HCT116 (cell line): ENCODE measurements around the gene RBBP8NL. TPM values are rescaled to one million over a fixed set of nuclear protein-coding genes. Genes with fewer than 3 reads are reported as not detected.

Experiments used
- ATAC-seq: fragments of 200-7000 bp; cut with Tn5 transposase; 2 replicates; pipeline ENCODE4 v1.9.1; 2020; ENCODE audit warnings: mild to moderate bottlenecking, moderate library complexity
- BruUV-seq: library from RNA; stranded (reverse); fragments of 400-500 nt; replicated peaks from 2 replicates; lab custom pipeline; 2021; lab: Mats Ljungman, UMichigan
- CTCF ChIA-PET: fragments of 300-600 bp; sonication (Branson Sonifier 250); formaldehyde crosslinking; loops from one replicate; lab custom pipeline; 2021; ENCODE audit warnings: antibody characterized with exemption; lab: Charles Lee
- POLR2A ChIA-PET: fragments of 300-600, 350-600 bp; sonication (Branson Sonifier 250); formaldehyde crosslinking; loops from one replicate; lab custom pipeline; 2021; ENCODE audit warnings: antibody characterized with exemption; lab: Charles Lee
- RAD21 ChIA-PET, 2 experiments: fragments of 300-600 bp; sonication (Branson Sonifier 250); formaldehyde crosslinking; loops; one replicate each; lab custom pipeline; 2023; ENCODE audit warnings: low total read pairs in 2 of 2; ENCODE audit not compliant: uncharacterized antibody in 2 of 2, unreplicated experiment in 2 of 2, low non-redundant PET in 1 of 2; lab: Charles Lee
- DNase-seq: peaks from one replicate; pipeline ENCODE4 v3.0.0-alpha.2; 2010; ENCODE audit warnings: low read depth, low spot score
- H2AFZ ChIP-seq: fragments of 200-600 bp; shearing (Covaris generic), sonication (generic); 2 replicates; pipeline ENCODE4 v1.6.1; 2017; ENCODE audit warnings: low read depth, mixed run types, mixed read lengths, antibody characterized with exemption, low read length; ENCODE audit not compliant: poor library complexity, severe bottlenecking
- H3K27ac ChIP-seq: 2 replicates; pipeline ENCODE4 v1.5.1; 2012; ENCODE audit warnings: low read depth, low read length
- H3K27me3 ChIP-seq: fragments of 200-600 bp; sonication (generic); 2 replicates; pipeline ENCODE4 v1.6.1; 2016; ENCODE audit warnings: mixed run types, low read length, mixed read lengths; ENCODE audit not compliant: insufficient read depth
- H3K36me3 ChIP-seq, 2 experiments: fragments of 200-500 bp in 1 of 2; fragments of 200-600 bp in 1 of 2; sonication (Bioruptor generic) in 1 of 2; sonication (generic) in 1 of 2; 2 replicates each; pipeline versions ENCODE4 v1.5.1 to v1.6.1; 2014 to 2016; ENCODE audit warnings: low read length in 2 of 2, inconsistent platforms in 1 of 2, mixed read lengths in 1 of 2, mixed run types in 1 of 2; ENCODE audit not compliant: insufficient read depth in 2 of 2, control insufficient read depth in 1 of 2
- H3K4me1 ChIP-seq, 2 experiments: fragments of 200-600 bp in 1 of 2; sonication (generic) in 1 of 2; 2 replicates each; pipeline versions ENCODE4 v1.5.1 to v1.6.1; 2012 to 2017; ENCODE audit warnings: low read length in 2 of 2, inconsistent platforms in 1 of 2, mild to moderate bottlenecking in 1 of 2, mixed read lengths in 1 of 2, mixed run types in 1 of 2, moderate library complexity in 1 of 2; ENCODE audit not compliant: insufficient read depth in 2 of 2, control insufficient read depth in 1 of 2
- H3K4me2 ChIP-seq: fragments of 200-600 bp; sonication (generic); 2 replicates; pipeline ENCODE4 v1.6.1; 2017; ENCODE audit warnings: mixed run types, low read length, mixed read lengths
- H3K4me3 ChIP-seq, 2 experiments: fragments of 200-600 bp in 1 of 2; sonication (generic) in 1 of 2; replicated peaks in 1 of 2; 2 replicates each; pipeline ENCODE4 v1.5.1; 2011 to 2016; ENCODE audit warnings: low read length in 2 of 2, control low read depth in 1 of 2, low read depth in 1 of 2, mild to moderate bottlenecking in 1 of 2, mixed read lengths in 1 of 2, mixed run types in 1 of 2
- H3K79me2 ChIP-seq: fragments of 200-600 bp; sonication (generic); 2 replicates; pipeline ENCODE4 v1.6.1; 2017; ENCODE audit warnings: mild to moderate bottlenecking, mixed run types, low read length, moderate library complexity, mixed read lengths; ENCODE audit not compliant: insufficient read depth
- H3K9ac ChIP-seq: fragments of 200-600 bp; sonication (generic); 2 replicates; pipeline ENCODE4 v1.6.1; 2016; ENCODE audit warnings: low read length, mixed read lengths
- H3K9me2 ChIP-seq: fragments of 200-600 bp; sonication (generic), shearing (Covaris generic); 2 replicates; pipeline ENCODE4 v1.6.1; 2017; ENCODE audit warnings: mixed run types, mild to moderate bottlenecking, moderate library complexity; ENCODE audit not compliant: insufficient read depth
- H3K9me3 ChIP-seq, 2 experiments: fragments of 200-500 bp in 1 of 2; fragments of 200-600 bp in 1 of 2; sonication (Bioruptor generic) in 1 of 2; sonication (generic) in 1 of 2; 2 replicates each; pipeline ENCODE4 v1.6.1; 2014 to 2017; ENCODE audit warnings: low read length in 2 of 2, mixed read lengths in 2 of 2, inconsistent platforms in 1 of 2, low read depth in 1 of 2, mild to moderate bottlenecking in 1 of 2, mixed run types in 1 of 2, moderate library complexity in 1 of 2; ENCODE audit not compliant: control insufficient read depth in 1 of 2, insufficient read depth in 1 of 2
- H4K20me1 ChIP-seq: fragments of 200-600 bp; sonication (generic), shearing (Covaris generic); 2 replicates; pipeline ENCODE4 v1.6.1; 2017; ENCODE audit warnings: mixed run types, mild to moderate bottlenecking, moderate library complexity; ENCODE audit not compliant: insufficient read depth
- FOSL1 ChIP-seq: IDR thresholded peaks from 2 replicates; pipeline ENCODE4 v1.6.1; 2012; ENCODE audit warnings: low read depth
- JUND ChIP-seq: IDR thresholded peaks from 2 replicates; pipeline ENCODE4 v1.6.1; 2012
- POLR2A ChIP-seq: IDR thresholded peaks from 2 replicates; pipeline ENCODE4 v1.7.0; 2011; ENCODE audit warnings: borderline replicate concordance; ENCODE audit not compliant: insufficient read depth, insufficient read length; ENCODE audit errors: extremely low read depth
- ZNF274 ChIP-seq: fragments of 200-500 bp; sonication (Bioruptor generic); IDR thresholded peaks from 2 replicates; pipeline ENCODE4 v1.6.1; 2014; ENCODE audit warnings: mild to moderate bottlenecking, low read depth, low read length, inconsistent platforms
- intact Hi-C: fragments of 100-400 bp; cut with micrococcal nuclease; formaldehyde crosslinking; loops from 2 replicates; pipeline ENCODE4 v1.10.0; 2022
- total RNA-seq: library from RNA; stranded (reverse); gene quantifications from one replicate; pipeline ENCODE4 v1.2.1, GENCODE V29; 2021; ENCODE audit not compliant: unreplicated experiment
- TF ChIP-seq, protein P1 (sequence below): IDR thresholded peaks from 2 replicates; pipeline ENCODE4 v1.6.1; 2012
- TF ChIP-seq, protein P2 (sequence below): IDR thresholded peaks from 2 replicates; pipeline ENCODE4 v1.6.1; 2011; ENCODE audit warnings: mild to moderate bottlenecking, low read length, moderate library complexity; ENCODE audit not compliant: insufficient replicate concordance; ENCODE audit errors: extremely low read depth

The RBBP8NL gene
- total RNA-seq, 1 experiment from 2014 or later: 0.59 TPM

DNA sequence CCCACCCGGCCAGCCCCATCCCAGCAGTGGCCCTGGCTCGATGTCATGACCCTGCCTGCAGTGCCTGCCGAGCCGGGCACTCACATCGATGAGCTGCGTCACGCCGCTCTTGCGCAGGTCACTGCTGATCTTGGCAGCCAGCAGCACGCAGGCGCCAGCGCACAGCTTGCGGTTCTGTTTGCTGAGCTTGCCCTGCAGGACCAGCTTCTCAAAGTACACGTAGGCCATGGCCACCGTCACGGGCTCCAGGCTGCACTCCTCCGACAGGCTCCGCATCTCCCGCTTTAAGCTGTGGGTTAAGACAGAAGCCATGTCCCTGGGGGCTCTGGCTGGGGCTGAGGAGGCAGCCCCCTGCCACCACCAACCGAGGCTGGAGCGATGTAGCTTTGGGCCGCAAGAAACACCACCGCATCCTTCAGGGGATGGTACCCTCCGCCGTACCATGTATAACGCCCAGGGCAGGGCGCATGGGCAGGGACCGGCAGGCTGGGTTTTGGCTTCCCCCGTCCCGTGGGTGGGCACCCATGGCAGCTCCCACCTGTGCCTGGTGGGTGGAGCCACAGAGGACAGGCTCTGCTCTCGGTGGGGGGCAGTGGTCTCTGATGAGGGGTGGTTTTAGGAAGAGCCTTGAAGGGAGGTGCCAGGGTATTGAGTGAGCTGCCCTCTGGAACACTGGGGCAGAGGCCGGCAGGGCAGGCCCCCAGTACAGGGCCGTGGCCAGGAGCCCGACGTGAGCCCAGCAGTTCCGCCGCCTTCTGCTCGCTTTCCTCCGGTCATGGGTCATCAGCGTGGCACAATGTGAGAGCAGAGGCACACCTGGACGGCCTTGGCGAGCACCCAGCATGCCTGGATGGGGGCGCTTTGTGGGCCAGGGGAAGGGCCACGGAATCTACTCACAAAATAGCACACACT is 35.9 kb downstream of the RBBP8NL start (continued):
- TF ChIP-seq, protein P1, sequence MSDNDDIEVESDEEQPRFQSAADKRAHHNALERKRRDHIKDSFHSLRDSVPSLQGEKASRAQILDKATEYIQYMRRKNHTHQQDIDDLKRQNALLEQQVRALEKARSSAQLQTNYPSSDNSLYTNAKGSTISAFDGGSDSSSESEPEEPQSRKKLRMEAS: no peak
- TF ChIP-seq, protein P2, sequence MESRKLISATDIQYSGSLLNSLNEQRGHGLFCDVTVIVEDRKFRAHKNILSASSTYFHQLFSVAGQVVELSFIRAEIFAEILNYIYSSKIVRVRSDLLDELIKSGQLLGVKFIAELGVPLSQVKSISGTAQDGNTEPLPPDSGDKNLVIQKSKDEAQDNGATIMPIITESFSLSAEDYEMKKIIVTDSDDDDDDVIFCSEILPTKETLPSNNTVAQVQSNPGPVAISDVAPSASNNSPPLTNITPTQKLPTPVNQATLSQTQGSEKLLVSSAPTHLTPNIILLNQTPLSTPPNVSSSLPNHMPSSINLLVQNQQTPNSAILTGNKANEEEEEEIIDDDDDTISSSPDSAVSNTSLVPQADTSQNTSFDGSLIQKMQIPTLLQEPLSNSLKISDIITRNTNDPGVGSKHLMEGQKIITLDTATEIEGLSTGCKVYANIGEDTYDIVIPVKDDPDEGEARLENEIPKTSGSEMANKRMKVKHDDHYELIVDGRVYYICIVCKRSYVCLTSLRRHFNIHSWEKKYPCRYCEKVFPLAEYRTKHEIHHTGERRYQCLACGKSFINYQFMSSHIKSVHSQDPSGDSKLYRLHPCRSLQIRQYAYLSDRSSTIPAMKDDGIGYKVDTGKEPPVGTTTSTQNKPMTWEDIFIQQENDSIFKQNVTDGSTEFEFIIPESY: no peak
- TF ChIP-seq JUND (no peak), POLR2A (no peak)

DNA sequence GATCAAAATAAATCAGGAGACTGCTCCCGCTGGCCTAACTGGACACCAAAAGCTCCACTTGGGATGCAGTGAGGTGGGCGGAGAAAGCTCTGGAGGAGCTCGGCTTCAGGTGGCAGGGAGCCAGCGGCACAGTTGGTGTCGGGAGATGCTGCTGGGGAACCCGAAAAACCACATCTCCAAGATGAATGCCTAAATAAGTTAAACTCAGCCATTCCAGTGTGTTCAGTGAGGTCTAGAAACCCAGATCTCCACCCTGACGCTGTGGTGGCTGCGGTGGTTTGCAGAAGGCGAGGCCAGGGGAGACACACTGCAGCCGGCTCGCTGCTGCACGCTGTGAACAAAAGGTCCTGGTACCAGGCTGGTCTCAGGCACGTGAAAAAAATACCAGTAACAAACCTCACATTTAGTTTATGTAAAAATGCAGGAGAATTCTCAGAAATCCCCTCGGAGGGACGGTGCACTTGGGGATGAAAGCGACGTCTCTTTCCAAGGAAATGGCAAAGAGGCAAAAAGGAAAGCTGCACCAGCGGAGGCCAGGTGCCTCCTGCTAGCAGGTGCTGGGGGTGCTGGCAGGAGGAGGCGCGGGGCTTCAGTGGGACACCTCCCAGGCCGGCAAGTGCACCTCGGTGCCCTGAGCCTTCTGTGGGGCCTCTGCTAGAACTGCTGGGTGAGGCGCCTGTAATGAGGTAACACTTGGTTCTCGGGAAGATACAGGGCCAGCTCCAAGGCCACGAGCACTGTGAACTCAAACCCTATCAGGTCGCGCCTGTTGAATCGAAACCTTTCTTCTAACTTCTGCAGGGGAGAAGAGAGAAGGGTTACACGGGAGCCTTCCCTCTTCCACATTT is 36.8 kb downstream of the RBBP8NL start:
- Histone ChIP-seq H3K9me2 (no peaks in the 10 kb centered on the region), H3K27me3 (no peaks in the 10 kb centered on the region), H3K27ac (no peak overlapping the region), H2AFZ (no peak overlapping the region), H3K4me2 (no peak overlapping the region), H3K9ac (no peak overlapping the region), H3K4me3 (no peak overlapping the region), H3K4me1 (peaks cover 5 to 21% of the 10 kb centered on the region in 2 experiments; a peak in 3 of 4 replicates), H3K79me2 (peaks cover 41% of the 10 kb centered on the region), H3K9me3 (no peaks in the 10 kb centered on the region), H4K20me1 (peaks cover 9% of the 10 kb centered on the region; the same call in 1 of the 2 replicates), H3K36me3 (peaks cover 8 to 22% of the 10 kb centered on the region in 2 experiments)
- intact Hi-C loops: no loop called here
- RAD21 ChIA-PET: no interaction called here
- TF ChIP-seq ZNF274 (no peak), FOSL1 (no peak)
- DNase-seq (no peak), ATAC-seq (no peak)
- POLR2A ChIA-PET: no interaction called here
- BruUV-seq: no TSS peak
- CTCF ChIA-PET: no interaction called here
